Thyroid gland (tissue), 4 donors: Measurements from ENCODE around the gene SPTSSA.

Experiments used
- POLR2A ChIP-seq, 2 donors: fragments of 450-650 bp; IDR thresholded peaks; one replicate each; pipeline ENCODE4 v1.6.1; 2017; ENCODE audit warnings: antibody characterized with exemption in 2 of 2, mild to moderate bottlenecking in 2 of 2, moderate library complexity in 1 of 2
- TF ChIP-seq, protein P1 (sequence below), 6 experiments: fragments of 200-600 bp in 3 of 6; fragments of 450-650 bp in 3 of 6; sonication (generic) in 3 of 6; IDR thresholded peaks; one replicate each; pipeline ENCODE4 v1.5.1; 2016 to 2019; ENCODE audit warnings: antibody characterized with exemption in 6 of 6, mild to moderate bottlenecking in 2 of 6, inconsistent platforms in 1 of 6, moderate library complexity in 1 of 6

DNA sequence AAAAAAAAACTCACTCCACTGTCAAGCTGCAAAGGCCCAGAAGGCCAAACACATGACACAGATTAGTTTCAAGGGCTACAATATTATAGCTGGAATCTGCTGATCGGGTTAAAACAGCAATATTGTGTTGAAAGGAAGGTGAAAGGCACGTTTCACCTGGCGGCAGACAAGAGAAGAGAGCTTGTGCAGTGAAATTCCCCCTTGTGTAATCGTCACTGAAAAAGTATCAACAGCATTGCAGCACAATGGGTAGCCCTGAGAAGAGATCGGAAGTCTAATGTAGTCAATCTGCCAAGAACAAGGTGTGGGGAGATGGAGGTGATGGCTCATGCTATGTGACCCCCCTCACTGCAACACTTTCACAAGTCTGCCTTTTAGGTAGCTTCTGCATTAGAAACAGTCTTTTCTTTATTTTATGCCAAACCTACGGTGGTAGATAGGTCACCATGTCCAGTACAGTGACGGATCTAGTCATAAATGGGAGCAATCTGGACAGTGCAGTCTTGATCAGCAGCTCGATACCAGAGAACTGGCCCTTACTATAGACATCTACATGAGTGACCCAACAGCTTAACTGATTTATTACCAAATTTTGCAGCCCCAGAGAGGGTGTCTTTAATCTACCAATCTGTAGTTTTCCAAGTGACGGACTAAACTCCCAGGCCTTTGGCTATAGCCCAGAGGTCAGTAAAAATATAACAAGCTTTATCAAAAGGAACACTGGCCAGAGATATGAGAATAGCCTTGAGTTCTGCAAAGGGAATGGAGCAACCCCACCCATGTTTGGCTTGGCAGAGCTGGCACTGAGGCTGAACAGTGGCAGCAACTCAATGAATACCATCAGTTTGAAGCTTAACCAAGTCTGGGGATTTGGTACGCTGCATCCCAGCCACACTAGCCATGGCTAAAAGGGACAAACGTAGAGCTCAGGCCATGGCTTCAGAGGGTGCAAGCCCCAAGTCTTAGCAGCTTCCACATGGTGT is 35.4 kb downstream of the SPTSSA start:
- TF ChIP-seq, protein P1, sequence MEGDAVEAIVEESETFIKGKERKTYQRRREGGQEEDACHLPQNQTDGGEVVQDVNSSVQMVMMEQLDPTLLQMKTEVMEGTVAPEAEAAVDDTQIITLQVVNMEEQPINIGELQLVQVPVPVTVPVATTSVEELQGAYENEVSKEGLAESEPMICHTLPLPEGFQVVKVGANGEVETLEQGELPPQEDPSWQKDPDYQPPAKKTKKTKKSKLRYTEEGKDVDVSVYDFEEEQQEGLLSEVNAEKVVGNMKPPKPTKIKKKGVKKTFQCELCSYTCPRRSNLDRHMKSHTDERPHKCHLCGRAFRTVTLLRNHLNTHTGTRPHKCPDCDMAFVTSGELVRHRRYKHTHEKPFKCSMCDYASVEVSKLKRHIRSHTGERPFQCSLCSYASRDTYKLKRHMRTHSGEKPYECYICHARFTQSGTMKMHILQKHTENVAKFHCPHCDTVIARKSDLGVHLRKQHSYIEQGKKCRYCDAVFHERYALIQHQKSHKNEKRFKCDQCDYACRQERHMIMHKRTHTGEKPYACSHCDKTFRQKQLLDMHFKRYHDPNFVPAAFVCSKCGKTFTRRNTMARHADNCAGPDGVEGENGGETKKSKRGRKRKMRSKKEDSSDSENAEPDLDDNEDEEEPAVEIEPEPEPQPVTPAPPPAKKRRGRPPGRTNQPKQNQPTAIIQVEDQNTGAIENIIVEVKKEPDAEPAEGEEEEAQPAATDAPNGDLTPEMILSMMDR (IDR thresholded peaks at IDR 0.05) = no peak
- no peak for TF ChIP-seq POLR2A (IDR thresholded peaks at IDR 0.05)
